ENCODE results near the gene TALDO1. TPM values are rescaled to one million over a fixed set of nuclear protein-coding genes. Genes with fewer than 3 reads are reported as not detected.

The TALDO1 gene
- total RNA-seq, 1 donor from 2014 or later: 101 TPM

- Histone ChIP-seq H3K4me3 (no peak overlapping the region), H3K4me1 (no peaks in the 10 kb centered on the region), H3K27me3 (ENCODE audit: low read depth) (no peaks in the 10 kb centered on the region), H3K36me3 (peaks cover 87% of the 10 kb centered on the region), H3K27ac (replicated peaks) (no peak overlapping the region), H3K9me3 (replicated peaks) (no peaks in the 10 kb centered on the region)
- intact Hi-C loops (cut with micrococcal nuclease): no loop called here
- DNase-seq: no peak
- TF ChIP-seq, protein P1, sequence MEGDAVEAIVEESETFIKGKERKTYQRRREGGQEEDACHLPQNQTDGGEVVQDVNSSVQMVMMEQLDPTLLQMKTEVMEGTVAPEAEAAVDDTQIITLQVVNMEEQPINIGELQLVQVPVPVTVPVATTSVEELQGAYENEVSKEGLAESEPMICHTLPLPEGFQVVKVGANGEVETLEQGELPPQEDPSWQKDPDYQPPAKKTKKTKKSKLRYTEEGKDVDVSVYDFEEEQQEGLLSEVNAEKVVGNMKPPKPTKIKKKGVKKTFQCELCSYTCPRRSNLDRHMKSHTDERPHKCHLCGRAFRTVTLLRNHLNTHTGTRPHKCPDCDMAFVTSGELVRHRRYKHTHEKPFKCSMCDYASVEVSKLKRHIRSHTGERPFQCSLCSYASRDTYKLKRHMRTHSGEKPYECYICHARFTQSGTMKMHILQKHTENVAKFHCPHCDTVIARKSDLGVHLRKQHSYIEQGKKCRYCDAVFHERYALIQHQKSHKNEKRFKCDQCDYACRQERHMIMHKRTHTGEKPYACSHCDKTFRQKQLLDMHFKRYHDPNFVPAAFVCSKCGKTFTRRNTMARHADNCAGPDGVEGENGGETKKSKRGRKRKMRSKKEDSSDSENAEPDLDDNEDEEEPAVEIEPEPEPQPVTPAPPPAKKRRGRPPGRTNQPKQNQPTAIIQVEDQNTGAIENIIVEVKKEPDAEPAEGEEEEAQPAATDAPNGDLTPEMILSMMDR (IDR thresholded peaks at IDR 0.05; ENCODE audit: borderline replicate concordance): no peak
Observed at GRCh38 chr11:760236-760635, 13.0 kb downstream of the TALDO1 start.

DNA sequence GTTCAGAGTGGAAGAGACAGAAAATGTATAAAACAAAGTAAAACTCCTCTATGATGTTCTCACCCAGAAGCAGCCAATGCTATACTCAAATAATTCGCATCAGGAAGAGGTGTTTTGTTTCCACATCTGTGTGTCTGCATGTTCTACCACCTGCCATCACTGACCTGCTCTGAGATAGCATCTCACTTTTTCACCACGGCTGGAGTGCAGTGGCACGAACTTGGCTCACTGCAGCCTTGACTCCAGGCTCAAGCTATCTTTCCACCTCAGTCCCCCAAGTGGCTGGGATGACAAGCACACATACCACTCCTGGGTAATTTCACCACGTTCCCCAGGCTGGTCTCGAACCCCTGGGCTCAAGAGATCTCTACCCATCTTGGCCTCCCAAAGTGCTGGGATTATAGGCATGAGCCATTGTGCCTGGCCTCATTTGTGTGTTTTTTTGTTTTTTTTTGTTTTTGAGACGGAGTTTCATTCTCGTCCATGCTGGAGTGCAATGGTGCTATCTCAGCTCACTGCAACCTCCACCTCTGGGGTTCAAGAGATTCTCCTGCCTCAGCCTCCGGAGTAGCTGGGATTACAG, 14.4 kb downstream of the TALDO1 start:
- Histone ChIP-seq H3K27me3 (ENCODE audit: low read depth) (no peaks in the 10 kb centered on the region), H3K36me3 (peaks cover 87% of the 10 kb centered on the region), H3K27ac (replicated peaks) (no peak overlapping the region), H3K9me3 (replicated peaks) (no peaks in the 10 kb centered on the region), H3K4me3 (no peak overlapping the region), H3K4me1 (no peaks in the 10 kb centered on the region)
- no peak for DNase-seq
- TF ChIP-seq, protein P1 (IDR thresholded peaks at IDR 0.05; ENCODE audit: borderline replicate concordance): no peak
- intact Hi-C loops (cut with micrococcal nuclease): no loop called here

- intact Hi-C loops (cut with micrococcal nuclease): no loop called here
- DNase-seq: no peak
- Histone ChIP-seq H3K9me3 (replicated peaks) (no peaks in the 10 kb centered on the region), H3K36me3 (peaks cover 87% of the 10 kb centered on the region), H3K4me3 (no peak overlapping the region), H3K4me1 (no peaks in the 10 kb centered on the region), H3K27me3 (ENCODE audit: low read depth) (no peaks in the 10 kb centered on the region), H3K27ac (replicated peaks) (no peak overlapping the region)
- TF ChIP-seq, protein P1 (IDR thresholded peaks at IDR 0.05; ENCODE audit: borderline replicate concordance): no peak
Observed at GRCh38 chr11:762421-763072, 15.3 kb downstream of the TALDO1 start.

GRCh38 chr11:763073-763463, 15.8 kb downstream of the TALDO1 start:
- DNase-seq: no peak
- Histone ChIP-seq H3K4me1 (no peaks in the 10 kb centered on the region), H3K36me3 (peaks cover 82% of the 10 kb centered on the region), H3K9me3 (replicated peaks) (no peaks in the 10 kb centered on the region), H3K27ac (replicated peaks) (no peak overlapping the region), H3K4me3 (no peak overlapping the region), H3K27me3 (ENCODE audit: low read depth) (no peaks in the 10 kb centered on the region)
- intact Hi-C loops (cut with micrococcal nuclease): no loop called here
- TF ChIP-seq, protein P1 (IDR thresholded peaks at IDR 0.05; ENCODE audit: borderline replicate concordance): no peak

DNA sequence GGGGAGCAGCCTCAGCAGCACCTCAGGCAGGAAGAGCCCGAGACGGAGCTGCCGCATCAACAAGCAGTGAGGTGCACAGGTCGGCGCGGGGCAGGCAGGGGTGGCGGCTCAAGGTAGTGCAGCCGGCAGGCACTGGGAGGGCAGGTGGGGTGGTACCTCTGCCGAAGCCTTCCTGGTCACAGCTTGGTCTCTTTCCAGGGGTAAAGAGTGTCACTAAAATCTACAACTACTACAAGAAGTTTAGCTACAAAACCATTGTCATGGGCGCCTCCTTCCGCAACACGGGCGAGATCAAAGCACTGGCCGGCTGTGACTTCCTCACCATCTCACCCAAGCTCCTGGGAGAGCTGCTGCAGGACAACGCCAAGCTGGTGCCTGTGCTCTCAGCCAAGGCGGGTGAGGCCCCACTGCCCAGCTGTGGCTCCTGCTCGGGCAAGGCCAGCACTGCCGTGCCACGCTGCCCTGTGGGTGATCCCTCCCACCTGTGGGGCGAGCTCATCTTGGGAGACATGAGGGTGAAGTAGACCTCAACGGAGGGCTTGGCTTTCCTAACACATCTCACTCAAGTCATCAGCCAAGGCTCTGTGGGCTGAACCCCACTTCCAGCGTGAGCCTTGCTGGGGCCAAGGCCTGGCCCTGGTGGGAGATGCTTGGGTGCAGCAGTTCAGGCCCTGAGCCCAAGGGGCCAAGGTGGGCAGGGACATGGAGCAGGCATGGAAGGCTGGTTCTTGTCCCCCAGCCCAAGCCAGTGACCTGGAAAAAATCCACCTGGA, 16.5 kb downstream of the TALDO1 start:
- Histone ChIP-seq H3K4me1 (no peaks in the 10 kb centered on the region), H3K27ac (replicated peaks) (no peak overlapping the region), H3K27me3 (ENCODE audit: low read depth) (no peaks in the 10 kb centered on the region), H3K36me3 (peaks cover 81% of the 10 kb centered on the region), H3K4me3 (no peak overlapping the region), H3K9me3 (replicated peaks) (no peaks in the 10 kb centered on the region)
- DNase-seq: no peak
- TF ChIP-seq, protein P1 (IDR thresholded peaks at IDR 0.05; ENCODE audit: borderline replicate concordance): no peak
- intact Hi-C loops (cut with micrococcal nuclease): no loop called here

Data from left ventricle myocardium inferior (tissue), 1 donor.